CD4-positive, alpha-beta T cell treated with Interferon gamma for 1 hour (primary cell): ENCODE measurements around the gene PEAR1.
A peak's percentile ranks its signal among the peaks of the same experiment; 100 is the strongest.

ENCODE experiments used
- DNase-seq: peaks from one replicate; pipeline ENCODE4 v3.0.0-alpha.2; 2020

The PEAR1 gene

GRCh38 chr1:156901966-156902915 lies 8.7 kb downstream of the PEAR1 start:
- DNase-seq: no peak

- no peak for DNase-seq
Measured at GRCh38 chr1:156903328-156904091, 10.0 kb downstream of the PEAR1 start.

GRCh38 chr1:156904187-156904959 lies 10.9 kb downstream of the PEAR1 start:
- DNase-seq: no peak

- DNase-seq: no peak
Measured at GRCh38 chr1:156905176-156905575, 11.7 kb downstream of the PEAR1 start.

- DNase-seq: no peak
Measured at GRCh38 chr1:156905651-156906050, 12.1 kb downstream of the PEAR1 start.

- no peak for DNase-seq
Measured at GRCh38 chr1:156906206-156906906, 12.8 kb downstream of the PEAR1 start.

- DNase-seq: no peak
Measured at GRCh38 chr1:156908541-156908940, 15.0 kb downstream of the PEAR1 start.

- DNase-seq: no peak
Measured at GRCh38 chr1:156908955-156909354, 15.4 kb downstream of the PEAR1 start.

GRCh38 chr1:156909671-156910070 lies 16.2 kb downstream of the PEAR1 start:
- DNase-seq: no peak

GRCh38 chr1:156910309-156910782 lies 16.8 kb downstream of the PEAR1 start:
- DNase-seq: peak; percentile 34

GRCh38 chr1:156911577-156912298 lies 18.2 kb downstream of the PEAR1 start:
- no peak for DNase-seq

GRCh38 chr1:156912310-156912709 lies 18.8 kb downstream of the PEAR1 start:
- DNase-seq: no peak

- no peak for DNase-seq
Measured at GRCh38 chr1:156912861-156913808, 19.6 kb downstream of the PEAR1 start.

- DNase-seq: no peak
Measured at GRCh38 chr1:156913809-156914387, 20.4 kb downstream of the PEAR1 start.

GRCh38 chr1:156914440-156914856 lies 20.9 kb downstream of the PEAR1 start:
- no peak for DNase-seq

GRCh38 chr1:156920233-156921052 lies 26.9 kb downstream of the PEAR1 start, which contains the start of gene LRRC71:
Gene LRRC71 (plus strand): TSS chr1:156920632. CDS start chr1:156920804, 172 bp downstream.
- peak; percentile 29 for DNase-seq

GRCh38 chr1:156921053-156921529 lies 27.6 kb downstream of the PEAR1 start:
- DNase-seq: no peak

GRCh38 chr1:156922986-156923669 lies 29.6 kb downstream of the PEAR1 start:
- DNase-seq: no peak
